DMS53 treated with DMSO at 0.1 percent for 48 hours (cell line): ENCODE results near the gene RETN.
"Not testable (repeated sequence)": the region's sequence is repeated elsewhere in the genome, so short reads cannot be mapped to it uniquely, and the experiment has no call there.

Experiments
- DNase-seq: peaks from one replicate; lab custom pipeline; 2025; ENCODE audit not compliant: unreplicated experiment; lab: John Stamatoyannopoulos, UW

RETN gene

DNA sequence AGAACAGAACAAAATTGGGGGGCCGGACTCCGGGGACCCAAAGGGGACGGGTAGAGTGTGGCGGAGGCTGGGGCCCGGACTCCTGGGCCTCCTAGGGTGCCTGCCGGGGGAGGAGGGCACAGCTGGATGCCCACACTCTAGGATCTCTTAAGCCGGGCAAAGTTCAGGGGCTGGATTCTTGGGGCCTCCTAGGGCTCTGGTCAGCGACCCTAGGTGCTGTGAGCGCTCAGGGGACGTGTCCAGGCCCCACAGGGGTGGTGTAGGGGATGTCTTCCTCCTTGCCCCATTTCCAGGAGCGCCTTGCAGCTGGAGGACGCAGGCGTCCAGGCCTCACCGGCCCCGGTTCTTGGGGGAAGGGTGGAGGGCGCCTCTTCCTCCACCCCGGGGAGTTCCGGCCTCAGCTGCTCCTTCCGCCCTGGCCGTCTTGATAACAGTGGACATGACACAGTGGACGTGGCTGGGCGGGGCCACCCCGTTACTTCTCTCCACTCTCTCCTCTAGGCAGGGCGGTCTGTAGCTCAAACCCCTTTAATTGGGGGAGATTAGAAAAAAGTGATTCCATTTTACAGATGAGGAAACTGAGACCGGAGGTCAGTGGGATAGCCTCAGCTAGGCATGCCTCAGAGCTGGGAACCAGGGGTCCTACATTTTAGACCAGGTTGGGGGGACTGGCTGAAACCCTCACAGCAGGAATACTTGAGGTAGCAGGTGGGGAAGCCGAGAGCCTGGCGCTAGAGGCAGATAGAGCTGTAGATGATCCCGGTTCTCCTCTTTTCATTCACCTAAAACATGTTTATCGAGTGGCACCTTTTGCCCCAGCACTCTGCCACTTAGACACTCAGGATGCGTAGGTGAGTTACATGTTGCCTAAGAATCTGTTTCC is 31.2 kb upstream of the RETN start:
- no peak for DNase-seq

DNA sequence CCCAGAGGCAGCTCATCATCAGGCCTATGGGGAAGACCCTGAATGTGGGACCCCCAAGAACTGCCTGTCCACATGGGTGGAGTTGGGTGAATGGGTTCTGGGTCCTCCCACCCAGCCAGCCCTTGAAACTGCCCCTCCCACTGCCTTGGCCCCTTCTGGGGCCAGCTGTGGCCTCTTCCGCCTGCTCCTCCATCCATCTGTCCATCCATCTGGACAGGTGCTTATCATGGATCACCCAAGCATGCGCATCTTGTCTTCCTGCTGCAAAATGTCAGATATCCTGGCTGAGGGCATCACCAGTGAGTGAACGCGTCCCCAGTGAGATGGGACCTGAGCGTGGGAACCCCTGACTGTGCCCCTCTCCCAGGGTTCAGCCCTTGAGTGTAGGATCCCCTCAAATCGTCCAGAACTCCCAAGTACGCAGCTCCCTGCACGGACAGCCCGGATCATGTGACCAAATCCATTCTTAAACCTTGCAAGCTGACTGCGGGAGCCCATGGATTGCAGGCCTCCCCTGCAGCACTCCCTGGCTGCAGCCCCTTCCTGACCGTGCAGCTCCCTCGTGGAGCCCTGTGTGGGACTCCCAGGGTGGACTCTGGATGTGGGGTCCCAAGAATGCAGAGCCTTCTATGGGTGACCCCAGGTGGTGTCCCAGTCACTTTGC is 29.9 kb upstream of the RETN start:
- no peak for DNase-seq

DNA sequence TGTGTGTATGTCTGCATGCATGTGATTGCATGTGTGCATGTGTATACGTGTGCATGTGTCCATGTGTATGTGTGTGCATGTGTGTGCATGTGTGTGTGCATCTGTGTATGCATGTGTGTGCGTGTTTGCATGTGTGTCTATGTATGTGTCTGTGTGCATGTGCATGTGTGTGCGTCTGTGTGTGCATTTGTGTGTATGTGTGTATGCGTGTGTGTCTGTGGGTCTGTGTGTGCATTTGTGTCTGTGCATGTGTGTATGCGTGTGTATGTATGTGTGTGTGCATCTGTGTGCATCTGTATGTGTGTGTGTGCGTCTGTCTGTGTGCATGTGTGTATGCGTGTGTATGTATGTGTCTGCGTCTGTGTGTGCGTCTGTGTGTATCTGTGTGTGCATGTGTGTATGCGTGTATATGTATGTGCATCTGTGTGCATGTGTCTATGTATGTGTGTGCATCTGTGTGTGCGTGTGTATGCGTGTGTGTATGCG is 28.9 kb upstream of the RETN start:
- DNase-seq = no peak

DNA sequence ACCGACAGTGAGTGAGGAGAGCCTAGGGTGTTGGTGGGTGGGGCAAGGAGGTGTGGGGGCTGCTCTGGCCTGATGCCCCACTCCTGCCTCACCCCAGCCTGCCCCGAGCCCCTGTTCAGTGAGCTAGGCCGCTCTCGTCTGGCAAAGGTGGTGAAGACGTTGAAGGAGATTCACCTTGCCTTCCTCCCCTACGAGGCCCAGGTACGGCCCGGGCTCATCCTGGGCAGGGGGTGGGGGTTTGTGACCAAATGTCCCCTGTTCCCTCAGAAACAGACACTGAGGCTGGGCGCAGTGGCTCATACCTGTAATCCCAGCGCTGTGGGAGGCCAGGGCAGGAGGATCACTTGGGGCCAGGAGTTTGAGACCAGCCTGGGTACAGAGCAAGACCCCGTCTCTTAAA is 28.0 kb upstream of the RETN start:
- DNase-seq = no peak

DNA sequence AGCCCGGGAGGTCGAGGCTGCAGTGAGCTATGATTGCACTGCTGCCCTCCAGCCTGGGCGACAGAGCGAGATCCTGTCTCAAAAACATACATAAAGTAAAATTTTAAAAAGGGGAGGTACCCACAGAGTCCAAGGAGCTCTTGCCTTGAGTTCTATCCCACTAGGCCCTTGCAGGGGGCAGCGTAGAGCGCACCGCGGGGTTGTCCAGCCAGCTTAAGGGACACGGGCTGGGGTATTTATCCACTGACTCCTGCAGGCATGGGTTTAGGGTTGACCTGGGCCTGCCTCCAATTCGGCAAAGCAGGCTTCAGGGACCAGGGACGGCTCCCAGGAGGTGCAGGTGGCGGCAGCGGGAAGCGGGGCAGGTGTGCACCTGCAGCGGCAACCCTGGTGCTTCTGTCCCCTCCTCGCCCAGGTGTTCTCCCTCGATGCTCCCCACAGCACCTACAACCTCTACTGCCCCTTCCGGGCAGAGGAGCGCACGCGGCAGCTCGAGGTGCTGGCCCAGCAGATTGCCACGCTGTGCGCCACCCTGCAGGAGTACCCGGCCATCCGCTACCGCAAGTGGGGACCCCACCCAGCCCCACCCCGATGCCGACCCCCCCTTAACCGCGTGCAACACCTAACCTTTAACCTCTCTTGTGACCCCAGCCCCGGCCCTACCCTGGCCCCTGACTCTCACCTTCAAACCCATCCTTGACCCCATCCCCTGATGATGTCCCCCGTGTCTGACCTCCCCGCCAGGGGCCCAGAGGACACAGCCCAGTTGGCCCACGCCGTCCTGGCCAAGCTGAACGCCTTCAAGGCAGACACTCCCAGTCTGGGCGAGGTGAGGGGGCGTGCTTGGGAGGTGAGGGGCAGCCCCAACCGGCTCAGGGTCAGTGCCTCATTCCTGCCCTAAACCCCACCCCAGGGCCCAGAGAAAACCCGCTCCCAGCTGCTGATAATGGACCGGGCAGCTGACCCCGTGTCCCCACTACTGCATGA is 27.3 kb upstream of the RETN start:
- DNase-seq = no peak

DNA sequence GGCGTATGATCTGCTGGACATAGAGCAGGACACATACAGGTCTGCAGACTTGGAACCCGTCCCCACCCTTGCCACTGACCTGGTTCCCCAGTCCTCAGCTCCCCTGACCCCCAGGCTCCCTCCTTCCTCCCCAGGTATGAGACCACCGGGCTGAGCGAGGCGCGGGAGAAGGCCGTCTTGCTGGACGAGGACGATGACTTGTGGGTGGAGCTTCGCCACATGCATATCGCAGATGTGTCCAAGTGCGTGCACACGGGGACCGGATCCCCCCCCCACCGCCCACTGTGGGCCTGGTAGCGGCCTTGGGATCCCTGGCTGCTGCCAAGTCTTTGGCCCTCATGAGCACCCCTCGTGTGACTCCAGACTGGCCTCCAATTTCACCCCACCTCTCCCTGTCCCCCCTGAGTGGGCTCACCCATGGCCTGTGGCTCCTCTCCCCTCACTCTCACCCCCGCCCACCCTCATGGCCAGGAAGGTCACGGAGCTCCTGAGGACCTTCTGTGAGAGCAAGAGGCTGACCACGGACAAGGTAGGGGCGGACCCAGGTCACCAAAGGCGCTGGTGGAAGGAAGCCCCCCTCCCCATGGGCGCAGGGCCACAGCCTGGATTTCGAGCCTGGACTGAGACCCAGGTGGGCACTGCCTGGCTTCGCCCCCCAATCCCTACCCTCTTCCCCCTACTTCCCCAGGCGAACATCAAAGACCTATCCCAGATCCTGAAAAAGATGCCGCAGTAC is 26.4 kb upstream of the RETN start:
- DNase-seq = no peak

DNA sequence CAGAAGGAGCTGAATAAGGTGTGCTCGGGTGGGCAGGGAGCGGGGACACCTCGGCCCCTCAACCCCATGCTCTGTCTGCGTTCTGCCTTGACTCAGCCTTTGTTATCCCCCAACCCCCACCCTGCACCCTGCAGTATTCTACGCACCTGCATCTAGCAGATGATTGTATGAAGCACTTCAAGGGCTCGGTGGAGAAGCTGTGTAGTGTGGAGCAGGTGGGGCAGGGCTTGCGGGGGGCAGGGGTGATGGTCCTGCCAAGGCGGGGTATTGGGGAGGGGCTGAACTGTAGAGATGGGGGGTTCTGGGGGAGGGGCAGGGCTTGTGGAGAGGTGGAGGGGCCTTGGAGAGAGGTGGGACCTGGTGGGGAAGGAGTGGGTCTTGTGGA is 25.8 kb upstream of the RETN start:
- DNase-seq = no peak

DNA sequence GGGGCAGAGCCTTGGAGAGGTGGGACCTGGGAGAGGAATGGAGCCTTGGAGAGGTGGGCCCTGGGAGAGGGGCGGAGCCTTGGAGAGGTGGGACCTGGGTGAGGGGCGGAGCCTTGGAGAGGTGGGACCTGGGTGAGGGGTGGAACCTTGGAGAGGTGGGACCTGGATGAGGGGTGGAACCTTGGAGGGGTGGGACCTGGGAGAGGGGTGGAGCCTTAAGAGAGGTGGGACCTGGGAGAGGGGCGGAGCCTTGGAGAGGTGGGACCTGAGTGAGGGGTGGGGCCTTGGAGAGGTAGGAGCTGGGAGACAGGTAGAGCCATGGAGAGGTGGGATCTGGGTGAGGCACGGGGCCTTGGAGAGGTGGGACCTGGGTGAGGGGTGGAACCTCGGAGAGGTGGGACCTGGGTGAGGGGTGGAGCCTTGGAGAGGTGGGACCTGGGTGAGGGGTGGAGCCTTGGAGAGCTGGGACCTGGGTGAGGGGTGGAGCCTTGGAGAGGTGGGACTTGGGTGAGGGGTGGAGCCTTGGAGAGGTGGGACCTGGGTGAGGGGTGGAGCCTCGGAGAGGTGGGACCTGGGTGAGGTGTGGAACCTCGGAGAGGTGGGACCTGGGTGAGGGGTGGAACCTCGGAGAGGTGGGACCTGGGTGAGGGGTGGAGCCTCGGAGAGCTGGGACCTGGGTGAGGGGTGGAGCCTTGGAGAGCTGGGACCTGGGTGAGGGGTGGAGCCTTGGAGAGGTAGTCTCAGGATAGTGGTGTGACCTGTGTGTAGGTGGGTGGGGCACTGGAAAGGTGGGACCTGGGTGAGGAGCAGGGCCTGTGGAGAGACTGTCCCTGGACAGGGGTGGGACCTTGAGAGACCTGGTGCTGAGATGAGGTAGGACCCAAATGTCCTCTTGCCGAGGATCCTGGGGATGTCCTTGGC is 25.0 kb upstream of the RETN start:
- not testable (repeated sequence) for DNase-seq

DNA sequence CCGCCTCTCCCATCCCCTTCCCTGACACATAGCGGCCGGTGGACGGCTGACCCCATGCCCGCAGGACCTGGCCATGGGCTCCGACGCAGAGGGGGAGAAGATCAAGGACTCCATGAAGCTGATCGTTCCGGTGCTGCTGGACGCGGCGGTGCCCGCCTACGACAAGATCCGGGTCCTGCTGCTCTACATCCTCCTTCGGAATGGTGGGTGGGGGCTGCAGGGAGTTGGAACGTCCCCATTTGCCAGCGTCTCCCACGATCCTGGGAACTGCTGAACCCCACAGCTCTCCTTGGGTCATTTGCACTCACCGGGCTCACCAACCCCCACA is 24.3 kb upstream of the RETN start:
- no peak for DNase-seq

DNA sequence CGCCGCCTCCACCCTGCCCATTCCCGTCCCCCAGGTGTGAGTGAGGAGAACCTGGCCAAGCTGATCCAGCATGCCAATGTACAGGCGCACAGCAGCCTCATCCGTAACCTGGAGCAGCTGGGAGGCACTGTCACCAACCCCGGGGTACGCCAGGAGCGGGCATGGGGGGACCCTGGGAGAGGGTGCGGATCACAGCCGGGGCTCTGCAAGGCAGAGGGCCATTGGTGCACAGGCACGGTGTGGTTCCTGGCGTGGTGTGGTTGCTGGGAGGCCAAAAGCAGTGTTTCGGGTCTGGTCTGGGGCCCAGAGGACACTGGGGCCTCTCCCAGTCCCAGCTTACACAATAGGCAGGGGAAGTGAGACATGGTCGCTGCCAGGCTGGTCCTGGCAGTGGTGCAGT is 23.7 kb upstream of the RETN start:
- no peak for DNase-seq

DNA sequence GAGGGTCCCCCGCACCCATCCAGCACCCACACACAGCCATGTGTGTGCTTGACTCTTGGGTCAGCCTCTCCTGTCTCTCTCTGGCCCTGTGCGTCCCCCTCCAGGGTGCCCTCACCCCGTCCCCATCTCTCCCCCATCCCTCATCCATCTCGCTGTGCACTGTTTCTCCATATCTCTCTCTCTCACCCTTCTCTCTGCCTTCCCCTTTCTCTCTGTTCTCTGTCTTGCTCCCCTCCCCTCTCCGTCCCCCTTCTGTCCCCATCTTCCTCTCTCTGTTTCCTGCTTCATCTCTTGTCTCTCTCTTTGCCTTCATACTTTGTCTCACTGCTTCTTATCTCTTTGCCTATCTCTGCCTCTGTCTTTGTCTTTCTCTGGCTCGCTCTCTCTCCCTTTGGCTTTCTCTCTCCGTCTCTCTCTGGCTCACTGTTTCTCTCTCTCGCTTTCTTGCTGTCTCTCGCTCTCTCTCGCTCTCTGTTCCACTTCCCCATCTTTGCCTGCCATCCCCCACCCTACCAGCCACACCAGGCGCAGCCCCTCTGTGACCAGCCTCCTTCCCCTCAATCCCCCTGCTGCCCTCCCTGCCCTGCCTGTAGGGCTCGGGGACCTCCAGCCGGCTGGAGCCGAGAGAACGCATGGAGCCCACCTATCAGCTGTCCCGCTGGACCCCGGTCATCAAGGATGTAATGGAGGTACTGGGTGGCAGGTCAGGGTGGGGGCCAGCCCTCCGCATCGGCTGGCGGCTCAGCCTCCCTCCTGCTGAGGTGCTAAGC is 23.0 kb upstream of the RETN start:
- no peak for DNase-seq

DNA sequence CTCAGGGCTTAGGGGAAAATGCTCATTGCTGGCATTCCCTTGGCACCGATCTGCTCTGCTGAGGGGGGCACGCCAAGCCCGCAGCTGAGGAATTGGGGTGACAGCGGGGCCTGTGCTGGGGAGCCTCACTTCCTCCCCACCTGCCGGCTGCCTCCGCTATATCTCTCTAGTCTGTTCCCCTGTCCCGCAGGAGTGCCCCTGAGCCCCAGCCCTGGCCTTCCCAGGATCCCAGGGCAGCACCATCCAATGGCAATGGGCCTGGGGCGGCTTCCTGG is 22.5 kb upstream of the RETN start:
- DNase-seq = no peak

DNA sequence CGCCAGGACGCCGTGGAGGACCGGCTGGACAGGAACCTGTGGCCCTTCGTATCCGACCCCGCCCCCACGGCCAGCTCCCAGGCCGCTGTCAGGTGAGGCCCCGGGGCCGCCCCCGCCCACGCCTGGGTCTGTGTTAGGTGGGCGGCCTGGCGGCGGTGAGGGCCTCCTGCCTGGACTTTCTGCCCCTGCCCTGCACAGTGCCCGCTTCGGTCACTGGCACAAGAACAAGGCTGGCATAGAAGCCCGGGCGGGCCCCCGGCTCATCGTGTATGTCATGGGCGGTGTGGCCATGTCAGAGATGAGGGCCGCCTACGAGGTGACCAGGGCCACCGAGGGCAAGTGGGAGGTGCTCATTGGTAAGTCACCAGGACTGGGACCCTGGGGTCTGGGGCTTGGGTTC is 21.7 kb upstream of the RETN start:
- no peak for DNase-seq

DNA sequence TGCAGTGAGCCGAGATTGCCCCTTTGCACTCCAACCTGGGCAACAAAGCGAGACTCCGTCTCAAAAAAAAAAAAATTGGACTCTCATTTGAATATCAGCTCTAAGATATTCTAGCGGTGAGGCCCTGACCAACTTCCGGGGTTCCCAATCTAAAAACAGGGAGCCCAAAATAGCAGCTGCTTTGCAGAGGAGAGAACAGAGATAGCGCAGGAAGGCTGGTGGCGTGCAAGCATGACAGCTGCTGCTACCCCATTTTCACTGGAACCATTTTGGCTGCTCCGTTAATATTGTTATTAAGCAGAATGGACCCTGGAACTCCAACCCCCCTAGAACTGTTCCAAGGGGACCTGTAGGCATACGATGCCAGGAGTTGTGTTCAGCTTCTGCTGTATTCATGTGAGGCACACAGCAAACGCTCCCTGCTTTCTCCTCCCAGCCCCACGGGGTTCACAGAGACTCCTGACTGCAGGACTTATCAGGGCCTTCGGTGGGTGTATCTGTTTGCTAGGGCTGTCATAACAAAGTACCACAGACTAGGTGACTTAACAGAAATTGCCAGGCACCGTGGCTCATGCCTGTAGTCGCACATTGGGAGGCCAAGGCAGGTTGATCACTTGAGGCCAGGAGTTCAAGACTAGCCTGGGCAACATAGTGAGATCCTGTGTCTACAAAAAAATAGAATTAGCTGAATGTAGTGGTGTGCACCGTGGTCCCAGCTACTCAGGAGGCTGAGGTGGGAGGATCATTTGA is 20.4 kb upstream of the RETN start:
- no peak for DNase-seq

DNA sequence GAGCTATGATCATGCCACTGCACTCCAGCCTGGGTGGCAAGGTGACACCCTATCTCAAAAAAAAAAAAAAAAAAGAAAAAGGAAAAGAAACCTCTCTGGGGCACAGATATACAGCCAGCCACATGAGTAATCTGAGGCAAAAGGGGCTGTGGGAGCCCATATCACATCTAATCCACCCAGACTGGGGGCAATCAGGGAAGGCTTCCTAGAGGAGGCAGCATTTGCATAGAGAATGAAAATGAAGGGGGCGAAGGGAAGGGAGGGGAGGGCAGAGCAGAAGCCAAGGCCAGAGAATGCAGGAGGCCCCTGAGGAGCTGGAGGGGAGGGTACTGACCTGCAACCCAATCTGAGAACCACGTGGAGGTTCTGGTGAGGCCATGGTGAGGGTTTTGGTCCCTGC is 18.7 kb upstream of the RETN start:
- DNase-seq = no peak

DNA sequence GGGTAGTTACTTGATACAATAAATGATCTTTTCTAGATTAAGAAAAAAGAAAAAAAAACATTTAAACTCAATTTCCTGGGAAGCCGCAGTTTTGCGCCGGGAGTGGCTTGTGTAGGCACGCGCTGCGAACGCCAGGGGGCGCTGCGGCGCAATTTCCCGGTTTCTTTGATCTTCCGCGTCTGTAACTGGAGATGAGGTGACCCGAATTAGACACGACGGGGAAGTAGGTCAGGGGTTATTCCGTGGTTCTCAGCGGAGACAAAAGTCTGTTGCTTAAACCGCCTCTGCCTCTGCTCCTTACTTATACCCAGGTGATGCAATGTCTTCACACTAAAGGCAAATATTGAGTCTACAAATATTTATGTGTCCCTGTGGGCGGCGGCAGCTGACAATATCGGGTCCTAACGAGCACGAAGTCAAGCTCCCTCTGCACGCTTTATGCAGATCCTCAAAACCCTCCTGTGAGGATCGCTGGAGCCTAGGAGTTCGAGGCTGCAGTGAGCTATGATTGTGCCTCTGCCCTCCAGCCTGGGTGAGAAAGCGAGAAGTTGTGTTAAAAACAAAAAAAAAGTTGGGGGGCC is 16.7 kb upstream of the RETN start:
- peak; percentile 83 for DNase-seq

DNA sequence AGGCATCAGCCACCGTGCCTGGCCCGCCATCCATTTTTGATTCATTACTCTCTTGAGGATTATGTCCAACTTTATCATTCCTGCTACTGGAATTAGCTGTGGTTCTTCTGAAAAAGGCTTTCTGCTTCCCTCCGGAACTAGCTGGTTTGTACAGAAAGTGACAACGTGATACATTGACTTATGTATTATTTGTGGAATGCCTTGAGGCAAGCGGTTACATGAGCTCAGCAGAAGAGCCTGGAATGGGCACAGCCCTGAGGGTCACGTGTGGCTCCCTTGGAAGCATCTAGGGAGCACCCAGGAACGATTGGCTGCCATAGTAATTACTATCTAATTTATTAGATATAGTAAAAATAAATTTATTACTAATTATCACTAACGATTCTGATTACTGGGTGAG is 14.4 kb upstream of the RETN start:
- DNase-seq = no peak

DNA sequence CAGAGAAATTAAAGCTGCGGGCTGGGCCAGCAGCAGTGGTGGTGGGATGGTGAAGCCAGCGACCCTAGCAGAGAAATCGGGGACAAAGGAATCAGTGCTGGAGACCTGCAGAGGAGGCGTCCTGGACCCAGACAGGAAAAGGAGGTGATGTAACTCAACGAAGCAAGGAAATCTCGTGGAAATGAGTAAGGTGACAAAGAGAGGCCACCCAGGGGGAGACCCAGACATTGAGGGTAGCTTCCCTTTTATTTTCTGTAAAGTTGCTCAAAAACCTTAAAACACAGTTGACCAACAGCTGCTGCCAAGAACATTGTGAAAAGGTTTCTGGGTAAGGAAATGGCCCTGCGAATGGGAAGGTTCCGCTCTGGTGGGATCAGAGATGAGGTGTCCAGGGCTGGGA is 13.3 kb upstream of the RETN start:
- no peak for DNase-seq
